Measurements from ENCODE around the gene UNC13A. TPM values are rescaled to one million over a fixed set of nuclear protein-coding genes. Genes with fewer than 3 reads are reported as not detected.

Gene UNC13A
- total and polyA plus RNA-seq, 2 of the 8 experiments (the other 6 are each of a cell fraction or from before 2014, with no cell fraction given) = 13.1 to 47.6 TPM

GRCh38 chr19:17647071-17648020, 40.8 kb downstream of the UNC13A start (continued):
- no peak for TF ChIP-seq CHD7 (IDR thresholded peaks at IDR 0.05; ENCODE audit: insufficient replicate concordance, low read length)
- no peak for TF ChIP-seq HDAC6 (IDR thresholded peaks at IDR 0.05; ENCODE audit: low read depth, low read length)
- no peak for TF ChIP-seq SP2 (IDR thresholded peaks at IDR 0.05; ENCODE audit: low read length)
- no peak for TF ChIP-seq POLR2A (IDR thresholded peaks at IDR 0.05; ENCODE audit: control extremely low read depth in 1 of 2, low read depth in 2 of 2, low read length in 2 of 2)
- TF ChIP-seq SIN3A (conservative IDR thresholded peaks at IDR 0.05 in 1 of 2, IDR thresholded peaks at IDR 0.05 in 1 of 2; ENCODE audit: low read depth in 1 of 2, low read length in 2 of 2) = no peak
- TF ChIP-seq SUZ12 (IDR thresholded peaks at IDR 0.05; ENCODE audit: low read length) = no peak
- no peak for TF ChIP-seq BCL11A (IDR thresholded peaks at IDR 0.05; ENCODE audit: low read depth in 2 of 2, low read length in 2 of 2)
- TF ChIP-seq KDM5A (IDR thresholded peaks at IDR 0.05; ENCODE audit: low read length) = no peak
